ENCODE measurements around the gene DNM3.
A peak's percentile ranks its signal among the peaks of the same experiment; 100 is the strongest.
"Not testable (repeated sequence)": the region's sequence is repeated elsewhere in the genome, so short reads cannot be mapped to it uniquely, and the experiment has no call there.

The DNM3 gene

DNA sequence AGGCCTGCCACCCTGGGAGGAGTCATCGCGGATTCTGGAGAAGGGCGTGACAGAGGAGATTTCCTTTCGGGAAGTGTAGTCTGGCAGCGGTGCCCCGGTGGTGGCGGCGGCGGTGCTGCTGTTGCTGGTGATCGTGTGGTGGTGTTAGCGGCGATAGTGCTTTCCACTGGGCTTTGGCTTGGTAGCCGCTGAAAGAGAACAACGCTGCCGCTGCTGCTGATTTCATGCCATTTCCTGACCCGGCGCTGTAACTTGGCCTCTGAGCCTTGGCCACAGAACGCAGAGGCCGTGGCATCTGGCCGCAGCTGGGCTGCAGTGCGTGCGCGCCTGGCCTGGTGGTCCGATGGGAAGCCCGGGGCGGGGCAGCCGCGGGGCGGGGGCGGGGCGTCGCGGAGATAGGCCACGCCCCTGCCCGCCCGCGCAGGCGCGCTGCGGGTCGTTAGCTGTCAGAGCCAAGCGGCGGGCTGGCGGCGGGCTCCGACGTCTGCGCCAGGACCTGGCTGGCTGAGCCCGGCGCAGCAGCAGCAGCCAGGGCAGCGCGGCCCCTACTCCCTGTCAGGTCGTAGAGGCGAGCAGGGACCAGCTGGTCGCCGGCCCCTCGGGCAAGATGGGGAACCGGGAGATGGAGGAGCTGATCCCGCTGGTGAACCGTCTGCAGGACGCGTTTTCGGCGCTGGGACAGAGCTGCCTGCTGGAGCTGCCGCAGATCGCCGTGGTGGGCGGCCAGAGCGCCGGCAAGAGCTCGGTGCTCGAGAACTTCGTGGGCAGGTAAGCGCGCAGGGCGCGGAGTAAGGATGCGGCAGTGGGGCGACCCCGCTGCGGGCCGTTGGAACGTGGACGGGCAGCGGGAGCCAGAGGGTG lies at the start of gene DNM3:
DNM3 (plus strand) TSS at position 449 of the 861 bp plus-strand sequence; CDS start at position 608, 159 bp downstream.
- peak; percentile 95 for DNase-seq

DNA sequence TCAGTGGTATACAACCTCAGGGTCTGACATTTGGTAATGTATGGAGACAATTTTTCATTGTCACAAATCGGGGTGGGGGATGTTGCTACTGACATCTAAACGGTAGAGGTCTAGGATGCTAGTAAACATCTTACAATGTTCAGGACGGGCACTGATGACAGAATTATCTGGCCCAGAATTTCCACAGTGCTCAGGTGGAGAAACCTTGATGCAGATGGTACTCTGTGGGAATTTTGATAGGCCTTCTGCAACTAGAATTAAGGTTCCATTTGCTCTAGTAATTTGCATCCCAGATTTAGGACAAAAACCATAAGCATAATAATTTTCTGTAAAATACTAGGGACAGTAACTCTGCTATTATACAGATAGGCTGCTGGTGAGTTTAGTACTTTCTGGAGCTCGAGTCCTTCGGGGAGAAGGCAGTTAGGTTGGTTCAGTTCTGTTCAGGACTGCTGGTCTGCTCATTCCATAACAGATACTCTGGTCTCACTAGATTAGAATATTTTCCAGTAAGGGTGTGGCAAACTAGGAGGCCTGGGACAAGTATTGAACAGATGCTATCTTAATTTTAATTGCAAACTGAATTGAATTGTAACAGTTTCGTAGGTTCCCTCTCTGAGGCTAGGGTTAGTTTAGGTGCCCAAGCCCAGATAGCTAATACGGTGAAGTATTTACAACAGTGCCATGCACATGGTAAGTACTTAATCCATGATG lies 48.5 kb upstream of the DNM3 start:
- no peak for DNase-seq

DNA sequence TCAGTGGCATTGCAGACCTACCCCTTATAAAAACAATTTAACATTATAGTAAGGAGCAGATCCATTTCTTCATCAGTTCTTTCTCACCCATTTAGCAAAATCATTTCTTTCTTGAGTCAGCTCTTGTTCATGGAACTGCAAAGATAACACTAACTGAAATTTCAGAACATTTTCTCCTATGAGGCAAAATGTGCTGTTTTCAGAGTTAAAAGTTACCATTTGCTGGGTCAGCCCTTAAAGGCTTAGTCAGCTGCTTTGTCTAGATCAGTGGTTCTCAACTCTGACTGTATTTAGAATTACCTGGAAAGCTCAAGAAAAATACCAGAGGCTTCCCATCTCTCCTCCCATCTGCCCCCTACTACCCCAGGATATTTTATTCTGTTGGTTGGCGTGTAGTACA lies 47.7 kb upstream of the DNM3 start:
- no peak for DNase-seq

DNA sequence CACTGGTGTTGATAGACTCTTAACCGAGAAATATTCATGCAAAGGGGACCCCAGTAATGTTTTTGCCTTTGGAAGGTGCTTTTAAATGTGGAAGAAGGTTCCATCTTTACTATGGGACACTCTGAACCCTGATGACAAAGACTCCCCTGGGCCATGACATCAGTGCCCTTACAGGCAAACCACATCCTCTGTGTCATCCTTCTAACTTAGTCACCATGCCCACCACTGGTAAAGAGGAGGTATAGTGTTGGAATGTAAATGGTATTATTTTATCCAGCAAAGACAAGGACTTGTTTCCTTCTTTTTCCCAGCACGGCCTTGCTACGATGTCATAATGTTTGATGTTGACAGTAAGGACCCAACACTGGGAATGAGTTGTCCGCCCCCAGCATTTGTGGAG lies 47.2 kb upstream of the DNM3 start:
- DNase-seq: no peak

DNA sequence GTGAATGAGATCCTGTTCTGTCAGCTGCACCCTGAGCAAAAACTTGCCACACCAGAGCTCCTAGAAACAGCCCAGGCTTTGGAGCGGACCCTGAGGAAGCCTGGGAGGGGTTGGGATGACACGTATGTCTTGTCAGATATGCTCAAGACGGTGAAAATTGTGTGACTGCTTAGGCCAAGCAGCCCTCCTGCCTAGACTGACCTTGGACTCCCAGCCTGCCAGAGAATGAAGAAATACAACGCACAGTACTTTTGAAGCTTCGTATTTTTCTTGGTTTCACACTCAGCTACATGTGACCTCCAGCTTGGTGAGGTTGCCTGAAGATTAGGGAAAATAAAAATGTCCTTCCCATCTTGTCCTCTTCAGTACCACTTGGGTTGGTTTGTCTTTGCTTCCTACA lies 44.7 kb upstream of the DNM3 start:
- no peak for DNase-seq

DNA sequence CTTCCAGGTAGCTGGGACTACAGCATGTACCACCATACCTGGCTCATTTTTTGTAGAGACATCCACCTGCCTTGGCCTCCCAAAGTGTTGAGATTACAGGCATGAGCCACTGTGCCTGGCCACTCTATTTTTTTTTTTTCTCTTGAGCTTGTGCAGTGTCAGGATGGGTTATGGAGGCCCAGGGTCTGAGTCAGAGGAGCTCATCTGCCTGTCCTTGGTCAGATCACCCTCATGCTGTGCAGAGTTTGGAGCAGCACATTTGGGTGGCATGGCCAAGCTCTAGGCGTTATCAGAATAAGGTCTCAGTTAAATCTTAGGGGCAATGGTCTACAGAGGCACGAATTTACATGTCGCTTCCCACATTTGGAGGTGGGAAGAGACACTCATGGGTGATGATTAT lies 43.0 kb upstream of the DNM3 start:
- no peak for DNase-seq

DNA sequence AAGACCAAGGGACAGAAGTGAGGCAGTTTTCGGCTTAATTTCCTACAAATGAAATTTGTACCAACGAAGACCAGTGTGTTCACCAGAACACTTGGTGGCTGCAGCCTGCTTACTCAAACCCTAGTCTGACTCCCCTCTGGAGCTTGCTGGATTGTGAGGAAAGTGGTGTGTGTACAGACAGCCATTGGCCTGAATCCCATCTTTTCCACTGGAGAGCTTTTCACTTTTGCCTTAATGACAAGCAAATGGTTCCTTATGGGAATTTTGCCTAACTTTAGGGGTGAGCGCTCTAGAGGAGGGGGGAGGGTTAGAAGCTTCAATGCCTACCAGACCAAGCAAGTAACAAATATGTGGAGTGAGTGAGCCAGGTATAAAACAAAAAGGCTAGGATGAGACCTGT lies 42.5 kb upstream of the DNM3 start:
- no peak for DNase-seq

DNA sequence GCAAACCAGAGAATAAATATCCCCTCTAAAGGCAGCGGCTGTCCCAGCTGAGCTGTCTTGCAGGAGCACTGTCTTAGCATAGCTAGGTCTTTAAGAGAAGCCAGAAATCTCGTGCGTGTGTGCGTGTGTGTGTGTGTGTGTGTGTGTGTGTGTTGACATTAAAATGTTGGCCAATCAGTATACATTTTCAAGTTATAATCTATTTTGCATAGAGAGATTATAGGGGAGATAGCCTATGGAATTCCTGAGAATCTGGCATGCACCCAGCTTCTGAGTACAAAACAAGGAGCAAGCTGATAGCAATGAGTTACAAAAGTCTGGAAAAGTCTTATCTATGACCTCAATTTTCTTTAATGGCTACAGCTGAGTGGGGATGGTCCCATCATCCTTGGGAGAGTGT lies 42.1 kb upstream of the DNM3 start:
- no peak for DNase-seq

DNA sequence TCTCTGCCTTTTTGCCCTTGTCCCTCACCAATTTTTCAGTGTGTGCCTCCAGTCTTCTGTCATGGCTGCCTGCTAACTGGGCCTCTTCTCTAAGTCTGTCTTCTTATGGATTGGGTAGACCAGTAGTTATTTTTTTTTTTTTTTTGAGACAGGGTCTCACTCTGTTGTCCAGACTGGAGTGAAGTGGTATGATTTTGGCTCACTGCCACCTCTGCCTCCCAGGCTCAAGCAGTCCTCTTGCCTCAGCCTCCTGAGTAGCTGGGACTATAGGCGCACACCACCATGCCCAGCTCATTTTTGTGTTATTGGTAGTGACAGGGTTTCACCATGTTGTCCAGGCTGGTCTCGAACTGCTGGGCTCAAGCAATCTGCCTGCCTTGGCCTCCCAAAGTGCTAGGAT lies 41.6 kb upstream of the DNM3 start:
- DNase-seq: not testable (repeated sequence)

DNA sequence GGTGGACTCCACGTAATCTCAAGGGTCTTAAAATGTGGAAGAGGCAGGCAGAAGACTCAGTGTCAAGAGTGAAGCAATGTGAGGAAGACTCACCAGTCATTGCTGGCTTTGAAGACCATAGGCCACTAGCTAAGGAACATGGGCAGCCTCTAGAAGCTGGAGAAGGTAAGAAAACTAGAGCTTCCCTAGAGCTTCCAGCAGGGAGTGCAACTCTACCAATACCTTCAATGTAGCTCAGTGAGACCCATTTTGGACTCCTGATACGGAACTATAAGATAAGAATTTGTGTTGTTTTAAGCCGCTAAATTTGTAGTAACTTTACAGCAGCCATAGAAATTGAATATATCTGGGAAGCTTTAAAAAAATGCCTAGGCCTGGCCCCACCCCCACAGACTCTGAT lies 41.0 kb upstream of the DNM3 start:
- DNase-seq: no peak

DNA sequence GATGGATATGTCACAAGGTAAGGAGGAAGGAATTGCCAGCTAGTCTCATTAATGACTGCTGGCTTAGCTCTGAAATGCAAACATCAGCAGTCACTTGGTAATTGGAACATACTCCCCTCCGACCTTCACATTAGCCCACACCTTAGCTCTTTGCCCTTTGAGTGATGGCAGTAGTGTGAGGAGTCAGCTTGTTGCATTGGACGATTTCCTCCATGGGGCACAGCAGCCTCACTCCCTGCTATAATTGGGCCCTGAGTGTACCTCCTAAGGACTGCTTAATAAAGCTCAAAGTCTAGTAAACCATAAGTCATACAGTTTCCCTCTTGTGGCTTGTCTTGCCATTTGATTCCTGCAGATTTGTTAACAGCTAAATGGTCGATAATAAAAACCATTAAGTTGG lies 40.4 kb upstream of the DNM3 start:
- no peak for DNase-seq

DNA sequence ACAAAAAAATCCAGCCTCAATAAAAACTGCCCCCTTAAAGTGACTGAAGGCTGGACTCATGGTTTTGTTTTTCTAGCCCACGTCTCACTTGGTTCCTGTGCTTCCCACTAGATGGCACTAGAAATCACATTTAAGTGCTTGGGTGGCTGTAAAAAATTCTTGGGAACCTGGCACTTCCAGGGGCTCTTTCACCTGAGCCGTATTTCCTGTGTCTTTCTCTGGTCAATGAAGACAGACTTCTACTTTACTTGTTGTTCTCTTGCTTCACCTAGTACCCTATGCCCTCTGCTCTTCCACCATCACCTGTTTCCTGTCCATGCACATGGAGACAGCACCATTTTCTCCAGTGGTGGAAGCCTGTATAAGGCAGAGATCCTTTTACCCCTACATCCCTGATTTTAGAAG lies 39.8 kb upstream of the DNM3 start:
- peak; percentile 64 for DNase-seq

DNA sequence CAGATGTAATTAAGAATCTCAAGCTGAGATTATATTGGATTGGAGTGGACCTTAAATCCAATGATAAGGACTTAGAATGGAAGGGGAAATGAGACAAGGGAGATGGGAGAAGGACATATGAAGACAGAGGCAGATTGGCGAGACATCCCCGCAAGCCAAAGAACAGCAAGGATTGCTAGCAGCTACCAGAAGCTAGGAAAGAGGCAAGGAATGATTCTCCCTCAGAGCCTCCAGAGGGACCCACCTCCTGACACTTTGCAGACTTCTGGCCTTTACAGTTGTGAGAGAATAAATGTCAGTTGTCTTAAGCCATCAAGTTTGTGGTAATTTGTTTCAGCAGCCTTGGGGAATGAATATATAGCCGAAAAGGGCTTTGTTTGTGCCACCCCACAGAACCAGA lies 39.1 kb upstream of the DNM3 start:
- DNase-seq: no peak

DNA sequence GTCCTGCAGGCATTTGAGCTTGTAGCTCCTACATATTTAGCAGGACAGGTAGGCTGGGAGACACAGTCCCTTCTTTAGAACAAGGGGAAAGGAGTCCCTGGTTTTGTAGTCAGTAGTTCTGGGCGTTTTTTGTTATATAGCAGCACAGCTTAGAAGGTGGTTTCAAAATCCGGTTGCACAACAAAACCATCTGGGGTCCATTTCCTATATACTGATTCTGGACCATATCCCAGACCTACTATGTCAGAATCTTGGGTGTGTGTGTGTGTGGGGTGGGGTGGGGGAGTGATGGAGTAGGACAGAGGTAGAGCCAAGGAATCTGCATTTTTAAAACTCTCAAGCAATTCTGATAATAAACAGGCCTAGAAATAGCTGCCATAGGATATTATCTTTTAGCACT lies 38.3 kb upstream of the DNM3 start:
- DNase-seq: no peak

DNA sequence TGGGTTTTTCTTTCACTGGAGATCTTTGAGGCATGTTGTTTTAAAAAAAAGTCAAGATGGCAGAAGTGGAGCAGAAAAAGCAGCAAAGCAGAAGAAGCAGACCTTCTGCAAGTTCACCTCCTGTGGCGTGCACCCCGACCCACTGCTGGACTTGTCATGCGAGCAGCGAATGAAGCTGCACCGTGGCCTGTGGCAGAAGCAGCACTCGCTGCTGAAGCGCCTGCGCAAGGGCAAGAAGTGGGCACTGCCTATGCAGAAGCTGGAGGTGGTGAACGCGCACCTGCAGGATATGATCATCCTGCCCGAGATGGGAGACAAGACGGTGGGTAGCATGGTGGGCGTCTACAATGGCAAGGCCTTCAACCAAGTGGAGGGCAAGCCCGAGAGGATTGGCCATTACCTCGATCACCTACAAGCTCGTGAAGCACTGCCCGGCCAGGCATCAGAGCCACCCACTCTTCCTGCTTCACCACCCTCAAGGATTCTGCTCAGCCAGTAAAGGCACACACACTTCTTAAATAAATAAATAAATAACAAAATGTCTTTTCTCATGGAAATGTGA lies 37.8 kb upstream of the DNM3 start:
- no peak for DNase-seq

DNA sequence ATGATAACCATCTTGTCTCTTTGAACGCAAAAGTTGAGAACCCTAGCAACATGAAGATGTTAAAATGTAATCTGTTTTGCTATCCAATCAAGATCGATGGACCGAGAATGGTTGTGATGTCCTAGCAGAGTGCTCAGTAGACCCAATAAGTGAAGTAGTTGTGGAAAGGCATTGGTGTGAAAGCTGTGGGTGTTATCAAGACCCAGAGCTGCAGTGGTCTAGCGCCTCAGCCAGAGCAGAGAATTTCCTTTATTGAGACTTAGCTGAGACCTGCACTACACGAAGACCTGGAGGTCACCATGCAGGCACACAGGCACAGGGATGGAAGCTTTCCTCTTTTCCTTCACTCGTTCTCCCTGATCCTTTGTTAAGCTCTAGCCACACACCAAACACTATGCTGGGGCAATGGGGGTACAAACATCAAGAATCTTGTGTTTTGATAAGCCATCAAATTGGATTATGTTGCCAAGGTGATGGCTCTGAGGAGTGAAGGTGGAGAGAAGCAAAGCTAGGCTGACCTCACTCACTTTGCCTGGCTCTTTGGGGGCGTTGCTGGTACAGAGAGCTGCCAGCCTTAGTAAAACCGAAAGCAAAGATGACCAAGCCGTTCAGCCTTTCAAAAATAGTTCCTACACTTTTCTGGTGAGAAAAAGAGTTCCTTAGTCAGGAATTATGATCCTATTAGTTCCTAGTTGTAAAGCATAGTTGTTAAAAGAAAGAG lies 35.7 kb upstream of the DNM3 start:
- no peak for DNase-seq

DNA sequence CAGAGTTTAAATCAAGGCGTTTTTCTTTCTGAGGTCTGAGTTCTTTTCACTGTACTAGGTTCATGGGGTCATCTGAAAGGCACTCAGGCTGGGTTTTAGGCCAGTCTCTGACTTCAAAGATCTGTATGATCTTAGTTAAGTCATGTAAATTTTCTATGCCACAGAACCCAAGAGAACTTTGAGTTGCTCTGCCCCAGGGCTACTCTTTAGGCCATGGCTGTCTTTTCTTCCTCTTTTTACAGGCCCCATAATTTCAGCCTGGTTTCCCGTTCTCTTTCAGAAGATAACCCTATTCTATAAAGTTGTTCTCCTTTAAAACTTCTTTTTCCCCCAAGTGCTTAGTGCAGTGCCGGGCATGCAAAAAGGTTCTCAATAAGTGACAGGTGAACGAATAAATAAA lies 33.7 kb upstream of the DNM3 start:
- no peak for DNase-seq

DNA sequence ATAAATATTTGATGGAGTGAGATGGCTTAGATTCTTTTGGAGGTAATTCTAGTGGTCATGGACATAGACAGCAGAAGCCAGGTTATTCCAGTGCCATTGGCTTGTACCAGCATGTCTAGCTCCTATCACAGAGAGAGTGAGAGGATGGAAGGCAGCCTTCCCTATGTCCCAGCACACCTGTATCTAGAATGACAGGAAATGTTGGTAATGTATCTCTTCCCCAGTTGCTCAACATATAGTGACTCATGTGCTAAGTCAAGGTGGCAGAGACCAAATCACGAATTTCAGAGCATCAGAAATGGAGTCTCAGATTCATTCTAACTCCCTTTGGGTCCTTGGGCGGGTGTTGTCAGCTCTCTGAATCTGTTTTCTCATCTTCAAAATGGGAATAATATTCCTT lies 31.5 kb upstream of the DNM3 start:
- DNase-seq: no peak

DNA sequence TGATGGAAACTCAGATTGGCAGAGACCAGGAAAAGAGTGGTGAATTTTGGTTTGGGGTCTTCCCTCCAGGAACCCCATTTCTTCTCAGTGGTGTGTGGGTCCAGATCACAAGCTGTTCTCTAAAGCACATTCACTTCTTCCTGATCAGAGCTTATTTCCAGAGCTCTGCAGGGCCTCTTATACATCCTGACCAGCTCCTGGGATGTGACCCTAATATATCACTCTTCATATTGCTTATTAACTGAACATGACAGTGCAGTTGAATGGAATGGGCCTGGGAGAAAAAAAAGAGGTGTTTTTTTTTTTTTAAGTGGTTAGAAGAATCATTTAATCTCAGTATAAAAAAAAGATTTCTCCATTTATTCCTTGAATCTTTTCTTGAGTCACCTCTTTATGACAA lies 29.6 kb upstream of the DNM3 start:
- DNase-seq: no peak

DNA sequence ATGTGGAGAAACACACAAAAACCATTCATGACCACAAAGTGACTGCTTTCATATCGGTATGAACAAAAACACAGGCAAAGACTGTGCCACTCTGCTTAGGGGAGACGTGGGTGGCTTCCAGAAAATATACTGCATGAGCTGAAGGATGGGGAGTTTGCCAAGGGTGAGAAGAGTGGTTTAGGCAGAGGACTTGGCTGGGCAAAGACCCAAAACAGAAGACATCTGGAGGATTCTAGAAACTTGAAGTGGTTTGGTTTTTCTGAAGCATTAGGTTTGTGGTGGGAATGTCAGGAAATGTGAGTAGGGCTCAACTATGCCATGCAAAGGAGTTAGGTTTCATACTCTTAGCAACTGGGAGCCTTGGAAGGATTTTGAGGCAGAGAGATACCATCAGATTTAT lies 26.6 kb upstream of the DNM3 start:
- DNase-seq: no peak

DNA sequence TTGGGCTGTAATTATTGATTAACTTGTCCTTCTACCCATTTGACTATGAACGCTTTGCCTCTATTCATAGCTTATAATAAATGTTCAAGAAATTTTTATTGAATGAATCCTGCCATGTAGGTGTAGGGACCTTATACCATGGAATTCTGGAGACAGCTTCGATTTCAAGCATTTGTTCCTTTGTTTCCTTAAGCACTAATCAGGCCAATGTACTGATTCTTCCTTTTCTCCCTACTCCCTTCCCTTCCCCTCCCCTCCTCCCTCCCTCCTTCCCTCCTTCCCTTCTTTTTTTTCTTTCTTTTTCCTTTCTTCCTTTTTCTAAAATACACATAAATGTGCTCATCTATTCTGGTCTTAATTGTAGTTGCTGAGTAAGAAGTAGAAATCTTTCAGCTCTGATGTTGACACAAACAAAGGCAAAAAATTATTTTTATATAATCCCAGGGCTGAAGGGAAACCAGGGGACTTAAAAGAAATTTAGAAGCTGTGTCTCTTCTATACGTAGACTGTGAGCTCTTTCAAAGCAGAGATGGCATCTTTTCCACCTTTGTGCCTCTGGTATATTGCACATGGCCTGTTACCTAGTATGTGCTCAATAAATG lies 24.9 kb upstream of the DNM3 start:
- no peak for DNase-seq

DNA sequence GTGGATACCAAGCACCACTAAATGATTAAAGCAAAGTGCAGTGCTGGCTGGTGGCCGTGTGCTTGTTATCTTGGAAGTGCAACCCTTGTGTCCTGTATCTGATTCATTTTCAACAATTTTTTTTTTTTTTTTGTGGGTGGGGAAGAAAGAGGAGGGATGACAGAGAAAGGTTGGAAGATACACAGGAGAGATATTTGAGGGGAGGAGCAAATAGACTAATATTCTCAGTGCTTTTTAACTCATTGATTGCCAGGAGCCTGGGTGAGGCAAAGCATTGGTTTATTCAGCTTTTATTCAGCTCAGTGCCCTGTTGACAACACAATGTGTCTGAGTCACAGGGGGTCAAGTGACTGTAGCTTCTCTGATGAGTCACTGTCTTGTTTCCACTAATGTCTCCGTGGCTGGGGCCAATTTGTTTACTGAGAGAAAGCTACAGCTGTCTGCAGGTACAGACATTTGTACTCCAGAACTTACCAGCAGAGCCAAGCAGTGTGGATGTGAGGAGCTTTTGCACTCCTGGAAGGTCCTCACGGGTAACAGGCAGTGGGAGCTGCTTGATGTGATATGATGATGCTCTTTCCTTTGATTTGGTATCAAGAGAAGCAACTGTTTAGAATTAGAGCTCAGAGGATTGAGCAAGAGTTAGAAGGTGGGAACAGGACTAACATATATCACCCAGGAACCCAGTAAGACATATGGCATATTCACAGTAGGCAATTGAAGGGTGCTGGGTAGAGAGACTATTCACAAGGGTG lies 23.6 kb upstream of the DNM3 start:
- DNase-seq: peak; percentile 93

Data from islet precursor cell (in vitro differentiated cells).